Astrocyte (in vitro differentiated cells and primary cell): Measurements from ENCODE around the gene HOXD12. TPM values are rescaled to one million over a fixed set of nuclear protein-coding genes. Genes with fewer than 3 reads are reported as not detected.
A peak's percentile ranks its signal among the peaks of the same experiment; 100 is the strongest.

ENCODE experiments used
- DNase-seq: peaks from one replicate; pipeline ENCODE4 v3.0.0-alpha.2; 2010; ENCODE audit warnings: low read depth
- FAIRE-seq: peaks from 2 replicates; lab custom pipeline; 2011; peaks lifted over from hg19 to GRCh38; lab: Jason Lieb, UNC
- H2AFZ ChIP-seq: 2 replicates; pipeline ENCODE4 v1.6.0; 2012; ENCODE audit warnings: low read depth, low read length, inconsistent platforms
- H3K27ac ChIP-seq: 2 replicates; pipeline ENCODE4 v1.5.1; 2011; ENCODE audit warnings: low read depth, low read length, inconsistent platforms
- H3K27me3 ChIP-seq: 2 replicates; pipeline ENCODE4 v1.6.0; 2011; ENCODE audit warnings: low read length, inconsistent platforms; ENCODE audit not compliant: insufficient read depth
- H3K36me3 ChIP-seq: 2 replicates; pipeline ENCODE4 v1.5.1; 2011; ENCODE audit warnings: low read length, inconsistent platforms; ENCODE audit not compliant: insufficient read depth
- H3K4me1 ChIP-seq: 2 replicates; pipeline ENCODE4 v1.5.1; 2011; ENCODE audit warnings: low read length, inconsistent platforms; ENCODE audit not compliant: insufficient read depth
- H3K4me2 ChIP-seq: 2 replicates; pipeline ENCODE4 v1.6.0; 2012; ENCODE audit warnings: low read length, inconsistent platforms
- H3K4me3 ChIP-seq: 2 replicates; pipeline ENCODE4 v1.5.1; 2011; ENCODE audit warnings: low read depth, mild to moderate bottlenecking, low read length, inconsistent platforms; ENCODE audit not compliant: insufficient read depth
- H3K79me2 ChIP-seq: 2 replicates; pipeline ENCODE4 v1.6.0; 2012; ENCODE audit warnings: mild to moderate bottlenecking, low read length, inconsistent platforms; ENCODE audit not compliant: insufficient read depth
- H3K9ac ChIP-seq: 2 replicates; pipeline ENCODE4 v1.6.0; 2012; ENCODE audit warnings: mild to moderate bottlenecking, low read length, inconsistent platforms
- H3K9me3 ChIP-seq: 2 replicates; pipeline ENCODE4 v1.5.1; 2012; ENCODE audit warnings: low read depth, mild to moderate bottlenecking, low read length, inconsistent platforms; ENCODE audit not compliant: insufficient read depth
- H4K20me1 ChIP-seq: 2 replicates; pipeline ENCODE4 v1.6.0; 2012; ENCODE audit warnings: low read length, inconsistent platforms; ENCODE audit not compliant: insufficient read depth
- H3K27ac Mint-ChIP-seq: one replicate; pipeline ENCODE4 v1.8.0; 2021; ENCODE audit warnings: mild to moderate bottlenecking, mixed read lengths; ENCODE audit not compliant: unreplicated experiment
- H3K27me3 Mint-ChIP-seq: one replicate; pipeline ENCODE4 v1.8.0; 2021; ENCODE audit warnings: low read depth, mixed read lengths; ENCODE audit not compliant: unreplicated experiment
- H3K36me3 Mint-ChIP-seq: one replicate; pipeline ENCODE4 v1.8.0; 2021; ENCODE audit warnings: low read depth, mixed read lengths; ENCODE audit not compliant: unreplicated experiment
- H3K4me1 Mint-ChIP-seq: one replicate; pipeline ENCODE4 v1.8.0; 2021; ENCODE audit warnings: low read depth, mixed read lengths; ENCODE audit not compliant: unreplicated experiment
- H3K4me3 Mint-ChIP-seq: one replicate; pipeline ENCODE4 v1.8.0; 2021; ENCODE audit warnings: mild to moderate bottlenecking, moderate library complexity, mixed read lengths; ENCODE audit not compliant: unreplicated experiment
- H3K9me3 Mint-ChIP-seq: one replicate; pipeline ENCODE4 v1.8.0; 2021; ENCODE audit warnings: mild to moderate bottlenecking, mixed read lengths; ENCODE audit not compliant: unreplicated experiment
- EZH2 ChIP-seq: IDR thresholded peaks from 2 replicates; pipeline ENCODE4 v1.6.1; 2012; ENCODE audit warnings: mild to moderate bottlenecking, low read length, inconsistent platforms; ENCODE audit not compliant: insufficient read depth
- total RNA-seq: library from RNA; stranded (reverse); gene quantifications from 2 replicates; pipeline ENCODE4 v1.2.1, GENCODE V29; 2021
- TF ChIP-seq, protein P1 (sequence below): IDR thresholded peaks from 2 replicates; pipeline ENCODE4 v1.5.1; 2011; ENCODE audit warnings: low read depth, mild to moderate bottlenecking, inconsistent platforms, low read length, moderate library complexity; ENCODE audit not compliant: insufficient read depth

The HOXD12 gene
- total RNA-seq, 1 donor from 2014 or later: not detected

- TF ChIP-seq, protein P1, sequence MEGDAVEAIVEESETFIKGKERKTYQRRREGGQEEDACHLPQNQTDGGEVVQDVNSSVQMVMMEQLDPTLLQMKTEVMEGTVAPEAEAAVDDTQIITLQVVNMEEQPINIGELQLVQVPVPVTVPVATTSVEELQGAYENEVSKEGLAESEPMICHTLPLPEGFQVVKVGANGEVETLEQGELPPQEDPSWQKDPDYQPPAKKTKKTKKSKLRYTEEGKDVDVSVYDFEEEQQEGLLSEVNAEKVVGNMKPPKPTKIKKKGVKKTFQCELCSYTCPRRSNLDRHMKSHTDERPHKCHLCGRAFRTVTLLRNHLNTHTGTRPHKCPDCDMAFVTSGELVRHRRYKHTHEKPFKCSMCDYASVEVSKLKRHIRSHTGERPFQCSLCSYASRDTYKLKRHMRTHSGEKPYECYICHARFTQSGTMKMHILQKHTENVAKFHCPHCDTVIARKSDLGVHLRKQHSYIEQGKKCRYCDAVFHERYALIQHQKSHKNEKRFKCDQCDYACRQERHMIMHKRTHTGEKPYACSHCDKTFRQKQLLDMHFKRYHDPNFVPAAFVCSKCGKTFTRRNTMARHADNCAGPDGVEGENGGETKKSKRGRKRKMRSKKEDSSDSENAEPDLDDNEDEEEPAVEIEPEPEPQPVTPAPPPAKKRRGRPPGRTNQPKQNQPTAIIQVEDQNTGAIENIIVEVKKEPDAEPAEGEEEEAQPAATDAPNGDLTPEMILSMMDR: no peak
- no peak for TF ChIP-seq EZH2
- H2AFZ ChIP-seq: no peak overlapping the region
- H3K4me2 ChIP-seq: no peak overlapping the region
- H3K4me3 Mint-ChIP-seq: no peak overlapping the region
- H3K27ac Mint-ChIP-seq: no peak overlapping the region
- H3K4me3 ChIP-seq: no peak overlapping the region
- peaks cover 24% of the 10 kb centered on the region for H3K9me3 Mint-ChIP-seq
- no peaks in the 10 kb centered on the region for H3K4me1 ChIP-seq
- H3K36me3 Mint-ChIP-seq: no peaks in the 10 kb centered on the region
- no peaks in the 10 kb centered on the region for H3K79me2 ChIP-seq
- no peak overlapping the region for H3K27ac ChIP-seq
- DNase-seq (no peak), FAIRE-seq (no peak)
- peaks cover 94% of the 10 kb centered on the region for H3K27me3 ChIP-seq
- H3K27me3 Mint-ChIP-seq: peaks cover 88% of the 10 kb centered on the region
- H4K20me1 ChIP-seq: peaks cover 4% of the 10 kb centered on the region
- H3K36me3 ChIP-seq: no peaks in the 10 kb centered on the region
- H3K9me3 ChIP-seq: peaks cover 21% of the 10 kb centered on the region
- no peak overlapping the region for H3K9ac ChIP-seq
- H3K4me1 Mint-ChIP-seq: peaks cover 7% of the 10 kb centered on the region
Measured at GRCh38 chr2:176102309-176102866, 2.8 kb downstream of the HOXD12 start.

- Histone ChIP-seq H2AFZ (no peak overlapping the region), H4K20me1 (peaks cover 4% of the 10 kb centered on the region), H3K4me1 (no peaks in the 10 kb centered on the region), H3K79me2 (no peaks in the 10 kb centered on the region), H3K27ac (no peak overlapping the region), H3K4me3 (no peak overlapping the region), H3K9me3 (peaks cover 21% of the 10 kb centered on the region), H3K9ac (no peak overlapping the region), H3K4me2 (no peak overlapping the region), H3K27me3 (peaks cover 88% of the 10 kb centered on the region), H3K36me3 (no peaks in the 10 kb centered on the region)
- Mint-ChIP-seq H3K27me3 (peaks cover 82% of the 10 kb centered on the region), H3K4me1 (peaks cover 4% of the 10 kb centered on the region), H3K4me3 (no peak overlapping the region), H3K36me3 (no peaks in the 10 kb centered on the region), H3K9me3 (peaks cover 20% of the 10 kb centered on the region), H3K27ac (no peak overlapping the region)
- no peak for DNase-seq
- FAIRE-seq: no peak
- TF ChIP-seq EZH2: no peak
- TF ChIP-seq, protein P1: no peak
Measured at GRCh38 chr2:176103194-176103593, 3.6 kb downstream of the HOXD12 start.

DNA sequence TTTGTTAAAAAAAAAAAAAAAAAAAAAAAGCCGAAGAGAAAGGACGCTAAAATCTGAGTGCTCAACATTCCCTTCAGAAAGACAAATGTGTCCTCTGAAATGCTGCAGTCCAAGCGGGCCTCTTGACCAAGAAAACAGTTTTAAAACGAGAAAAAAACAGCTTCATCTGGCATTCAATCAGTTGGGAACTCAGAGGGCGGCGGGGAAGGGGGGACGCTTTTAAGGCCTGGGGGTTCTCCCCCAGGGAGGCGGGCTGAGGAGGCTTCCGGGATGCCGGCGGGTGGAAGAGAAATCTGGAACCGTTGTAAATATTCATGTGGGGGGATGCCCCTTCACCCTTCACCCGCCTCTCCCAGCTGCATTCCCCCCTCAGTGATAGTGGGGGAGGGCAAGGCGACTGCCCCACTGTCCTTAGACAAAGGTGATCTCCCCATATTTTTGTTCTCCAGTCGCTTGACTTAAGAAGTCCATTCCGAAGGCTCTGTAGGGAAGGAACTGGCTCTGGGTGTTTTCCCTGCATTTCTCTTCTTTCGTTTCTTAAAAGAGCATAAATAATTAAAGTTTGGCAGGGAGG, 4.2 kb downstream of the HOXD12 start:
- Histone ChIP-seq H3K79me2 (no peaks in the 10 kb centered on the region), H4K20me1 (peaks cover 4% of the 10 kb centered on the region), H3K36me3 (no peaks in the 10 kb centered on the region), H3K27me3 (peaks cover 87% of the 10 kb centered on the region), H3K4me2 (no peak overlapping the region), H3K27ac (no peak overlapping the region), H3K4me3 (no peak overlapping the region), H2AFZ (no peak overlapping the region), H3K9ac (no peak overlapping the region), H3K4me1 (no peaks in the 10 kb centered on the region), H3K9me3 (peaks cover 21% of the 10 kb centered on the region)
- Mint-ChIP-seq H3K36me3 (no peaks in the 10 kb centered on the region), H3K27me3 (peaks cover 79% of the 10 kb centered on the region), H3K9me3 (peaks cover 20% of the 10 kb centered on the region), H3K4me3 (no peak overlapping the region), H3K4me1 (peaks cover 4% of the 10 kb centered on the region), H3K27ac (peak overlapping the region; percentile 62)
- TF ChIP-seq EZH2: peak; percentile 17
- TF ChIP-seq, protein P1: no peak
- no peak for DNase-seq
- no peak for FAIRE-seq
